HepG2 (cell line): Measurements from ENCODE around the gene GTF2A2.

Experiments
- AFF4 ChIP-seq: sonication (generic); formaldehyde crosslinking; IDR thresholded peaks from 2 replicates; pipeline ENCODE4 v1.4.0; 2020; ENCODE audit warnings: missing genetic modification reagents
- ATF6 ChIP-seq: sonication (generic); formaldehyde crosslinking; conservative IDR thresholded peaks from 2 replicates; pipeline ENCODE4 v1.4.0; 2020; ENCODE audit warnings: missing genetic modification reagents
- CEBPB ChIP-seq: IDR thresholded peaks from 2 replicates; pipeline ENCODE4 v1.6.1; 2011; ENCODE audit warnings: low read depth, low read length, improper control_type of control experiment, borderline replicate concordance
- CHD2 ChIP-seq: IDR thresholded peaks from 2 replicates; pipeline ENCODE4 v1.6.1; 2011; ENCODE audit warnings: low read depth, low read length, improper control_type of control experiment
- CTCF ChIP-seq: sonication (generic); formaldehyde crosslinking; IDR thresholded peaks from 2 replicates; pipeline ENCODE4 v1.5.0; 2020; ENCODE audit warnings: mild to moderate bottlenecking, missing genetic modification reagents, moderate library complexity
- FOXA1 ChIP-seq, 2 experiments: fragments of 450-650 bp in 1 of 2; sonication (generic) in 1 of 2; formaldehyde crosslinking in 1 of 2; IDR thresholded peaks; 2 replicates each; pipeline versions ENCODE4 v1.4.0 to v1.6.1; 2016 to 2020; ENCODE audit warnings: missing genetic modification reagents in 1 of 2
- MZF1 ChIP-seq: sonication (generic); formaldehyde crosslinking; IDR thresholded peaks from 2 replicates; pipeline ENCODE4 v1.8.1; 2023; ENCODE audit warnings: mild to moderate bottlenecking, missing genetic modification reagents, borderline replicate concordance
- RFX5 ChIP-seq: IDR thresholded peaks from 2 replicates; pipeline ENCODE4 v1.6.1; 2011; ENCODE audit warnings: low read depth, low read length, improper control_type of control experiment
- ZBTB7B ChIP-seq: sonication (generic); formaldehyde crosslinking; IDR thresholded peaks from 2 replicates; pipeline ENCODE4 v1.4.0; 2020; ENCODE audit warnings: missing genetic modification reagents
- ZNF549 ChIP-seq: sonication (generic); formaldehyde crosslinking; IDR thresholded peaks from 2 replicates; pipeline ENCODE4 v1.5.0; 2020; ENCODE audit warnings: missing genetic modification reagents
- ZNF567 ChIP-seq: sonication (generic); formaldehyde crosslinking; IDR thresholded peaks from 2 replicates; pipeline ENCODE4 v1.8.1; 2023; ENCODE audit warnings: mild to moderate bottlenecking, missing genetic modification reagents, borderline replicate concordance
- ZSCAN12 ChIP-seq: sonication (generic); formaldehyde crosslinking; IDR thresholded peaks from 2 replicates; pipeline ENCODE4 v1.9.0; 2021; ENCODE audit warnings: mild to moderate bottlenecking, missing genetic modification reagents

- no peak for TF ChIP-seq MZF1 (CRISPR knock-in tag)
- no peak for TF ChIP-seq CHD2
- no peak for TF ChIP-seq ZNF549 (CRISPR knock-in tag)
- TF ChIP-seq RFX5, result no peak
- no peak for TF ChIP-seq AFF4 (CRISPR knock-in tag)
- TF ChIP-seq ZNF567 (CRISPR knock-in tag), result no peak
- TF ChIP-seq ZBTB7B, result no peak
- no peak for TF ChIP-seq ATF6 (CRISPR knock-in tag)
- TF ChIP-seq FOXA1 (IDR thresholded peaks at IDR 0.05), result no peak
- TF ChIP-seq FOXA1 (CRISPR knock-in tag; IDR thresholded peaks at IDR 0.05), result no peak
- no peak for TF ChIP-seq CEBPB
- TF ChIP-seq ZSCAN12, result no peak
- TF ChIP-seq CTCF (CRISPR knock-in tag), result peak; percentile 31
These were observed 47.3 kb downstream of the GTF2A2 start for GRCh38 chr15:59609730-59610712.
